IPS-11a (cell line): ENCODE measurements around the gene PTH1R.

Experiments used
- H3K4me3 ChIP-seq: one replicate; pipeline ENCODE4 v1.5.1; 2013; ENCODE audit warnings: low read depth, low read length, control low read depth

PTH1R gene

GRCh38 chr3:46863261-46863782 lies 14.2 kb upstream of the PTH1R start, which contains the start of gene MYL3:
TSS of gene MYL3 (minus strand) at chr3:46863444. CDS start at chr3:46863390, 54 bp downstream.
- H3K4me3 ChIP-seq = no peak within 1 kb of the TSS

- no peak overlapping the region for H3K4me3 ChIP-seq
These were observed 13.2 kb upstream of the PTH1R start for GRCh38 chr3:46864061-46864881.

GRCh38 chr3:46865031-46865507 lies 12.5 kb upstream of the PTH1R start:
- H3K4me3 ChIP-seq = no peak overlapping the region

- H3K4me3 ChIP-seq = no peak overlapping the region
These were observed 12.0 kb upstream of the PTH1R start for GRCh38 chr3:46865546-46865945.

GRCh38 chr3:46866032-46866595 lies 11.4 kb upstream of the PTH1R start:
- no peak overlapping the region for H3K4me3 ChIP-seq

GRCh38 chr3:46866720-46867549 lies 10.6 kb upstream of the PTH1R start:
- no peak overlapping the region for H3K4me3 ChIP-seq

- H3K4me3 ChIP-seq = no peak overlapping the region
These were observed 10.0 kb upstream of the PTH1R start for GRCh38 chr3:46867550-46867898.

- no peak overlapping the region for H3K4me3 ChIP-seq
These were observed 9.2 kb upstream of the PTH1R start for GRCh38 chr3:46868287-46868686.

GRCh38 chr3:46868948-46869347 lies 8.6 kb upstream of the PTH1R start:
- no peak overlapping the region for H3K4me3 ChIP-seq

- H3K4me3 ChIP-seq = no peak overlapping the region
These were observed 8.1 kb upstream of the PTH1R start for GRCh38 chr3:46869440-46869839.

GRCh38 chr3:46870651-46871050 lies 6.9 kb upstream of the PTH1R start:
- no peak overlapping the region for H3K4me3 ChIP-seq

GRCh38 chr3:46871222-46871621 lies 6.3 kb upstream of the PTH1R start:
- H3K4me3 ChIP-seq = no peak overlapping the region

GRCh38 chr3:46873521-46873920 lies 4.0 kb upstream of the PTH1R start:
- no peak overlapping the region for H3K4me3 ChIP-seq

GRCh38 chr3:46874430-46874829 lies 3.1 kb upstream of the PTH1R start:
- H3K4me3 ChIP-seq = no peak overlapping the region

- no peak overlapping the region for H3K4me3 ChIP-seq
These were observed 2.0 kb upstream of the PTH1R start for GRCh38 chr3:46875560-46875959.

- no peak overlapping the region for H3K4me3 ChIP-seq
These were observed 914 bp upstream of the PTH1R start for GRCh38 chr3:46876313-46877300.

GRCh38 chr3:46878781-46879436 lies 1.4 kb downstream of the PTH1R start:
- no peak overlapping the region for H3K4me3 ChIP-seq

- no peak overlapping the region for H3K4me3 ChIP-seq
These were observed 3.5 kb downstream of the PTH1R start for GRCh38 chr3:46880884-46881595.
